ENCODE results near the gene MYH2.
"Not testable (repeated sequence)": the region's sequence is repeated elsewhere in the genome, so short reads cannot be mapped to it uniquely, and the experiment has no call there.

MYH2 gene

GRCh38 chr17:10547351-10547750, 2.1 kb downstream of the MYH2 start:
- TF ChIP-seq, protein P1, sequence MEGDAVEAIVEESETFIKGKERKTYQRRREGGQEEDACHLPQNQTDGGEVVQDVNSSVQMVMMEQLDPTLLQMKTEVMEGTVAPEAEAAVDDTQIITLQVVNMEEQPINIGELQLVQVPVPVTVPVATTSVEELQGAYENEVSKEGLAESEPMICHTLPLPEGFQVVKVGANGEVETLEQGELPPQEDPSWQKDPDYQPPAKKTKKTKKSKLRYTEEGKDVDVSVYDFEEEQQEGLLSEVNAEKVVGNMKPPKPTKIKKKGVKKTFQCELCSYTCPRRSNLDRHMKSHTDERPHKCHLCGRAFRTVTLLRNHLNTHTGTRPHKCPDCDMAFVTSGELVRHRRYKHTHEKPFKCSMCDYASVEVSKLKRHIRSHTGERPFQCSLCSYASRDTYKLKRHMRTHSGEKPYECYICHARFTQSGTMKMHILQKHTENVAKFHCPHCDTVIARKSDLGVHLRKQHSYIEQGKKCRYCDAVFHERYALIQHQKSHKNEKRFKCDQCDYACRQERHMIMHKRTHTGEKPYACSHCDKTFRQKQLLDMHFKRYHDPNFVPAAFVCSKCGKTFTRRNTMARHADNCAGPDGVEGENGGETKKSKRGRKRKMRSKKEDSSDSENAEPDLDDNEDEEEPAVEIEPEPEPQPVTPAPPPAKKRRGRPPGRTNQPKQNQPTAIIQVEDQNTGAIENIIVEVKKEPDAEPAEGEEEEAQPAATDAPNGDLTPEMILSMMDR (IDR thresholded peaks at IDR 0.05; ENCODE audit: low read length, missing control alignments), result no peak
- DNase-seq (ENCODE audit: low read depth), result no peak
- no peak overlapping the region for H3K4me3 ChIP-seq (replicated peaks; ENCODE audit: low read depth, low read length)

GRCh38 chr17:10543486-10543885, 6.0 kb downstream of the MYH2 start:
- not testable (repeated sequence) for H3K4me3 ChIP-seq (replicated peaks; ENCODE audit: low read depth, low read length); DNase-seq (ENCODE audit: low read depth)

GRCh38 chr17:10541179-10541578, 8.3 kb downstream of the MYH2 start:
- H3K4me3 ChIP-seq (replicated peaks; ENCODE audit: low read depth, low read length); DNase-seq (ENCODE audit: low read depth): not testable (repeated sequence)

GRCh38 chr17:10532026-10532425, 17.4 kb downstream of the MYH2 start:
- TF ChIP-seq, protein P1 (IDR thresholded peaks at IDR 0.05; ENCODE audit: low read length, missing control alignments), result no peak
- H3K4me3 ChIP-seq (replicated peaks; ENCODE audit: low read depth, low read length), result no peak overlapping the region
- no peak for DNase-seq (ENCODE audit: low read depth)

DNA sequence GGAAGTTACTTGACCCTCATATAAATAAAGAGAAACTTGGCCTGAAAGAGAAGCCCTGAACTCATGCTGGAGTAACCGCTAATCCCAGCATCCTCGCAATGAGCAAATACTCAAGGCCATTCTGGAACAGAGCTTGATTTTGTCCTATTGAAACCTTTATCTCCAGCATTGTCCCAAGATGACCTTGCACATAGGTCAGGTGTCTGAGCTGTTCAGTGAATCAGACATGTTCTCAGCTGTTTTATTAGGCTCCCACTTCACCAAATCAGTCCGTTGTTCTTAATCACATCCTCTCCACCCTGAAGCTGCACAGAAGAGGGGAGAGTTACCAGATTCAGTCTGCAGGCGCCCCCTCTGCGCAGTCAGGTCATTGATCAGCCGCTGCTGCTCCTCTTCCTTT, 22.0 kb downstream of the MYH2 start:
- TF ChIP-seq, protein P1 (IDR thresholded peaks at IDR 0.05; ENCODE audit: low read length, missing control alignments), result no peak
- DNase-seq (ENCODE audit: low read depth), result no peak
- H3K4me3 ChIP-seq (replicated peaks; ENCODE audit: low read depth, low read length), result no peak overlapping the region

- no peak for DNase-seq (ENCODE audit: low read depth)
- TF ChIP-seq, protein P1 (IDR thresholded peaks at IDR 0.05; ENCODE audit: low read length, missing control alignments), result no peak
- H3K4me3 ChIP-seq (replicated peaks; ENCODE audit: low read depth, low read length), result no peak overlapping the region
Observed at GRCh38 chr17:10526517-10526916, 22.9 kb downstream of the MYH2 start.

GRCh38 chr17:10523064-10523463, 26.4 kb downstream of the MYH2 start:
- no peak for DNase-seq (ENCODE audit: low read depth)
- no peak overlapping the region for H3K4me3 ChIP-seq (replicated peaks; ENCODE audit: low read depth, low read length)
- TF ChIP-seq, protein P1 (IDR thresholded peaks at IDR 0.05; ENCODE audit: low read length, missing control alignments), result no peak

- H3K4me3 ChIP-seq (replicated peaks; ENCODE audit: low read depth, low read length), result no peak overlapping the region
- TF ChIP-seq, protein P1 (IDR thresholded peaks at IDR 0.05; ENCODE audit: low read length, missing control alignments), result no peak
- DNase-seq (ENCODE audit: low read depth), result no peak
Observed at GRCh38 chr17:10521949-10522348, 27.5 kb downstream of the MYH2 start.
